Activated CD4-positive, alpha-beta memory T cell treated with anti-CD3 and anti-CD28 coated beads, Interleukin-2, amount 10 ng/mL, durations not matched to agents 7 days and 5 days (primary cell): ENCODE data around the gene SHANK1. TPM values are rescaled to one million over a fixed set of nuclear protein-coding genes. Genes with fewer than 3 reads are reported as not detected.
"Not testable (repeated sequence)": the region's sequence is repeated elsewhere in the genome, so short reads cannot be mapped to it uniquely, and the experiment has no call there.

Source experiments
- CTCF ChIA-PET: fragments of 350-600 bp; sonication (Branson Sonifier 250); formaldehyde crosslinking; loops from one replicate; lab custom pipeline; 2021; ENCODE audit warnings: antibody characterized with exemption, inconsistent platforms; lab: Charles Lee
- POLR2A ChIA-PET: fragments of 350-600 bp; sonication (Branson Sonifier 250); formaldehyde crosslinking; loops from one replicate; lab custom pipeline; 2021; ENCODE audit warnings: antibody characterized with exemption; lab: Charles Lee
- DNase-seq: peaks from one replicate; pipeline ENCODE4 v3.0.0-alpha.2; 2020
- H3K27ac Mint-ChIP-seq: one replicate; pipeline ENCODE4 v1.8.0; 2021; ENCODE audit warnings: mild to moderate bottlenecking, mixed read lengths
- H3K27me3 Mint-ChIP-seq: one replicate; pipeline ENCODE4 v1.8.0; 2021; ENCODE audit warnings: mixed read lengths
- H3K36me3 Mint-ChIP-seq: one replicate; pipeline ENCODE4 v1.8.0; 2021; ENCODE audit warnings: low read depth, mixed read lengths
- H3K4me1 Mint-ChIP-seq: one replicate; pipeline ENCODE4 v1.8.0; 2021; ENCODE audit warnings: mixed read lengths
- H3K4me3 Mint-ChIP-seq: one replicate; pipeline ENCODE4 v1.8.0; 2021; ENCODE audit warnings: mild to moderate bottlenecking, mixed read lengths
- H3K9me3 Mint-ChIP-seq: one replicate; pipeline ENCODE4 v1.8.0; 2021; ENCODE audit warnings: mixed read lengths
- total RNA-seq, 2 experiments: library from RNA; stranded (reverse); gene quantifications; one replicate each; pipeline ENCODE4 v1.2.3, GENCODE V29; 2021

SHANK1 gene
- total RNA-seq = not detected

- Mint-ChIP-seq H3K27me3 (peaks cover 48% of the 10 kb centered on the region), H3K27ac (no peak within 1 kb of the TSS), H3K4me3 (no peak within 1 kb of the TSS), H3K9me3 (no peaks in the 10 kb centered on the region), H3K4me1 (peaks cover 11% of the 10 kb centered on the region), H3K36me3 (no peaks in the 10 kb centered on the region)
- no peak for DNase-seq
- ChIA-PET CTCF (no interaction called here), POLR2A (no interaction called here)
These were observed at the start of gene SHANK1 for GRCh38 chr19:50719566-50719965. TSS of gene SHANK1 (minus strand) at chr19:50719802. CDS start at chr19:50716919, 2,883 bp downstream.

- no peak overlapping the region for H3K27ac Mint-ChIP-seq
- H3K36me3 Mint-ChIP-seq = no peaks in the 10 kb centered on the region
- CTCF ChIA-PET = no interaction called here
- H3K4me3 Mint-ChIP-seq = no peak overlapping the region
- H3K4me1 Mint-ChIP-seq = no peaks in the 10 kb centered on the region
- DNase-seq = no peak
- POLR2A ChIA-PET = no interaction called here
- peaks cover 2% of the 10 kb centered on the region for H3K27me3 Mint-ChIP-seq
- no peaks in the 10 kb centered on the region for H3K9me3 Mint-ChIP-seq
These were observed 48.7 kb upstream of the SHANK1 start for GRCh38 chr19:50768277-50768676.

- H3K9me3 Mint-ChIP-seq, POLR2A ChIA-PET, H3K27me3 Mint-ChIP-seq, H3K4me3 Mint-ChIP-seq, DNase-seq, H3K27ac Mint-ChIP-seq, CTCF ChIA-PET, H3K36me3 Mint-ChIP-seq, H3K4me1 Mint-ChIP-seq: not testable (repeated sequence)
These were observed 47.7 kb upstream of the SHANK1 start for GRCh38 chr19:50767263-50767662.

- H3K4me3 Mint-ChIP-seq, H3K27ac Mint-ChIP-seq, H3K36me3 Mint-ChIP-seq, DNase-seq, H3K27me3 Mint-ChIP-seq, H3K9me3 Mint-ChIP-seq, H3K4me1 Mint-ChIP-seq, CTCF ChIA-PET, POLR2A ChIA-PET: not testable (repeated sequence)
These were observed 47.1 kb upstream of the SHANK1 start for GRCh38 chr19:50766746-50767145.

GRCh38 chr19:50764409-50764808, 44.8 kb upstream of the SHANK1 start:
- no peaks in the 10 kb centered on the region for H3K4me1 Mint-ChIP-seq
- no peak overlapping the region for H3K4me3 Mint-ChIP-seq
- H3K36me3 Mint-ChIP-seq = no peaks in the 10 kb centered on the region
- ChIA-PET POLR2A (no interaction called here), CTCF (no interaction called here)
- no peak for DNase-seq
- H3K9me3 Mint-ChIP-seq = peaks cover 2% of the 10 kb centered on the region
- H3K27me3 Mint-ChIP-seq = peaks cover 2% of the 10 kb centered on the region
- no peak overlapping the region for H3K27ac Mint-ChIP-seq

- H3K27me3 Mint-ChIP-seq, DNase-seq, H3K27ac Mint-ChIP-seq, H3K4me3 Mint-ChIP-seq, CTCF ChIA-PET, H3K4me1 Mint-ChIP-seq, POLR2A ChIA-PET, H3K9me3 Mint-ChIP-seq, H3K36me3 Mint-ChIP-seq: not testable (repeated sequence)
These were observed 43.9 kb upstream of the SHANK1 start for GRCh38 chr19:50763521-50763920.

- H3K4me3 Mint-ChIP-seq, CTCF ChIA-PET, POLR2A ChIA-PET, H3K9me3 Mint-ChIP-seq, DNase-seq, H3K4me1 Mint-ChIP-seq, H3K36me3 Mint-ChIP-seq, H3K27ac Mint-ChIP-seq, H3K27me3 Mint-ChIP-seq: not testable (repeated sequence)
These were observed 41.9 kb upstream of the SHANK1 start for GRCh38 chr19:50761501-50761900.

GRCh38 chr19:50759886-50760285, 40.3 kb upstream of the SHANK1 start:
- CTCF ChIA-PET = interaction anchor here (1.9 kb wide), 1 partner anchor 35 kb away, joined by 4 read pairs; no protein-coding TSS in a partner anchor
- Mint-ChIP-seq H3K9me3 (peaks cover 2% of the 10 kb centered on the region), H3K27me3 (peaks cover 2% of the 10 kb centered on the region), H3K36me3 (no peaks in the 10 kb centered on the region), H3K27ac (no peak overlapping the region), H3K4me1 (no peaks in the 10 kb centered on the region), H3K4me3 (no peak overlapping the region)
- POLR2A ChIA-PET = interaction anchor here (0.6 kb wide), 1 partner anchor 73 kb away, joined by 3 read pairs; no protein-coding TSS in a partner anchor
- DNase-seq = no peak

- H3K27ac Mint-ChIP-seq = not testable (repeated sequence)
These were observed 39.5 kb upstream of the SHANK1 start for GRCh38 chr19:50759076-50759475.

GRCh38 chr19:50757624-50758023, 38.0 kb upstream of the SHANK1 start:
- H3K4me1 Mint-ChIP-seq, H3K4me3 Mint-ChIP-seq, H3K27ac Mint-ChIP-seq, H3K36me3 Mint-ChIP-seq, POLR2A ChIA-PET, H3K9me3 Mint-ChIP-seq, CTCF ChIA-PET, DNase-seq, H3K27me3 Mint-ChIP-seq: not testable (repeated sequence)

More at GRCh38 chr19:50759076-50759475, 39.5 kb upstream of the SHANK1 start:
- H3K27me3 Mint-ChIP-seq, POLR2A ChIA-PET, H3K4me3 Mint-ChIP-seq, H3K9me3 Mint-ChIP-seq, DNase-seq, H3K36me3 Mint-ChIP-seq, H3K4me1 Mint-ChIP-seq: not testable (repeated sequence)
- CTCF ChIA-PET = interaction anchor here (1.9 kb wide), 1 partner anchor 34 kb away, joined by 4 read pairs; no protein-coding TSS in a partner anchor

- H3K27me3 Mint-ChIP-seq, H3K36me3 Mint-ChIP-seq, H3K4me1 Mint-ChIP-seq, CTCF ChIA-PET, POLR2A ChIA-PET, H3K27ac Mint-ChIP-seq, DNase-seq, H3K4me3 Mint-ChIP-seq, H3K9me3 Mint-ChIP-seq: not testable (repeated sequence)
These were observed 36.6 kb upstream of the SHANK1 start for GRCh38 chr19:50756244-50756643.

- H3K4me1 Mint-ChIP-seq = no peaks in the 10 kb centered on the region
- no peaks in the 10 kb centered on the region for H3K9me3 Mint-ChIP-seq
- ChIA-PET POLR2A (no interaction called here), CTCF (no interaction called here)
- DNase-seq = no peak
- no peak overlapping the region for H3K27ac Mint-ChIP-seq
- no peaks in the 10 kb centered on the region for H3K36me3 Mint-ChIP-seq
- peaks cover 2% of the 10 kb centered on the region for H3K27me3 Mint-ChIP-seq
- H3K4me3 Mint-ChIP-seq = no peak overlapping the region
These were observed 34.3 kb upstream of the SHANK1 start for GRCh38 chr19:50753879-50754278.

- ChIA-PET CTCF (no interaction called here), POLR2A (no interaction called here)
- Mint-ChIP-seq H3K9me3 (no peaks in the 10 kb centered on the region), H3K27ac (no peak overlapping the region), H3K4me3 (no peak overlapping the region), H3K4me1 (no peaks in the 10 kb centered on the region), H3K27me3 (no peaks in the 10 kb centered on the region), H3K36me3 (no peaks in the 10 kb centered on the region)
- no peak for DNase-seq
These were observed 30.4 kb upstream of the SHANK1 start for GRCh38 chr19:50750010-50750409.

- Mint-ChIP-seq H3K4me3 (no peak overlapping the region), H3K9me3 (no peaks in the 10 kb centered on the region), H3K27me3 (no peaks in the 10 kb centered on the region), H3K4me1 (no peaks in the 10 kb centered on the region), H3K36me3 (no peaks in the 10 kb centered on the region), H3K27ac (no peak overlapping the region)
- no peak for DNase-seq
- ChIA-PET POLR2A (no interaction called here), CTCF (no interaction called here)
These were observed 29.9 kb upstream of the SHANK1 start for GRCh38 chr19:50749490-50749889.
